Left ventricle myocardium inferior (tissue), 1 donor: ENCODE results near the gene WIZ. TPM values are rescaled to one million over a fixed set of nuclear protein-coding genes. Genes with fewer than 3 reads are reported as not detected.

Source experiments
- DNase-seq: peaks from one replicate; pipeline ENCODE4 v3.0.0-alpha.2; 2020
- H3K27ac ChIP-seq: fragments of 200-600 bp; replicated peaks from 2 replicates; pipeline ENCODE4 v1.8.0; 2021
- H3K27me3 ChIP-seq: fragments of 200-600 bp; 2 replicates; pipeline ENCODE4 v1.8.0; 2021; ENCODE audit warnings: low read depth
- H3K36me3 ChIP-seq: fragments of 200-600 bp; 2 replicates; pipeline ENCODE4 v1.8.0; 2021
- H3K4me1 ChIP-seq: fragments of 200-600 bp; 2 replicates; pipeline ENCODE4 v1.8.0; 2021
- H3K4me3 ChIP-seq: fragments of 200-600 bp; 2 replicates; pipeline ENCODE4 v1.8.0; 2021; ENCODE audit warnings: mild to moderate bottlenecking, moderate library complexity
- H3K9me3 ChIP-seq: fragments of 200-600 bp; replicated peaks from 2 replicates; pipeline ENCODE4 v1.8.0; 2021
- CTCF ChIP-seq: fragments of 200-600 bp; IDR thresholded peaks from 2 replicates; pipeline ENCODE4 v1.8.0; 2021; ENCODE audit warnings: antibody characterized with exemption, mild to moderate bottlenecking, borderline replicate concordance
- intact Hi-C: fragments of 100-400 bp; cut with micrococcal nuclease; formaldehyde crosslinking; loops from one replicate; pipeline ENCODE4 v1.11.0; 2022
- total RNA-seq: library from RNA; stranded (reverse); fragmentation: NEBNext Ultra II Directional; extraction: Animal tissue kit (Norgen Biotek cat#: 25700); gene quantifications from one replicate; pipeline ENCODE4 v1.2.1, GENCODE V29; 2021
- donor health status: DM: no; HTN: yes; CAD: no; lungs with severe emphysema.

WIZ gene
- total RNA-seq, 1 donor from 2014 or later = 25.3 TPM

- no peak for DNase-seq
- no peaks in the 10 kb centered on the region for H3K27me3 ChIP-seq
- intact Hi-C loops = no loop called here
- H3K4me3 ChIP-seq = no peak overlapping the region
- H3K36me3 ChIP-seq = peaks cover 77% of the 10 kb centered on the region
- no peak for TF ChIP-seq CTCF
- H3K9me3 ChIP-seq = no peaks in the 10 kb centered on the region
- no peak overlapping the region for H3K27ac ChIP-seq
- peaks cover 25% of the 10 kb centered on the region for H3K4me1 ChIP-seq
Observed at GRCh38 chr19:15393963-15394362, 55.8 kb downstream of the WIZ start.

GRCh38 chr19:15390814-15391213 is 58.9 kb downstream of the WIZ start:
- peaks cover 19% of the 10 kb centered on the region for H3K4me1 ChIP-seq
- TF ChIP-seq CTCF = no peak
- H3K27me3 ChIP-seq = no peaks in the 10 kb centered on the region
- intact Hi-C loops = no loop called here
- no peak overlapping the region for H3K4me3 ChIP-seq
- H3K36me3 ChIP-seq = peaks cover 46% of the 10 kb centered on the region
- DNase-seq = no peak
- H3K27ac ChIP-seq = no peak overlapping the region
- no peaks in the 10 kb centered on the region for H3K9me3 ChIP-seq

- Histone ChIP-seq H3K27ac (no peak overlapping the region), H3K4me3 (no peak overlapping the region), H3K4me1 (peaks cover 47% of the 10 kb centered on the region), H3K27me3 (no peaks in the 10 kb centered on the region), H3K9me3 (no peaks in the 10 kb centered on the region), H3K36me3 (peaks cover 2% of the 10 kb centered on the region)
- intact Hi-C loops = no loop called here
- no peak for TF ChIP-seq CTCF
- DNase-seq = no peak
Observed at GRCh38 chr19:15381864-15382263, 67.9 kb downstream of the WIZ start.

- Histone ChIP-seq H3K36me3 (peaks cover 2% of the 10 kb centered on the region), H3K4me1 (peaks cover 47% of the 10 kb centered on the region), H3K27ac (no peak overlapping the region), H3K9me3 (no peaks in the 10 kb centered on the region), H3K27me3 (no peaks in the 10 kb centered on the region), H3K4me3 (no peak overlapping the region)
- TF ChIP-seq CTCF = no peak
- DNase-seq = no peak
- intact Hi-C loops = no loop called here
Observed at GRCh38 chr19:15381429-15381828, 68.3 kb downstream of the WIZ start.

- peak overlapping the region; percentile 98 for H3K27ac ChIP-seq
- peak; percentile 50 for DNase-seq
- H3K4me1 ChIP-seq = peaks cover 58% of the 10 kb centered on the region
- intact Hi-C loops = loop anchor here (10.0 kb wide), 1 partner anchor 115 kb away; no protein-coding TSS in a partner anchor
- H3K4me3 ChIP-seq = peak overlapping the region; percentile 97
- no peak for TF ChIP-seq CTCF
- H3K9me3 ChIP-seq = no peaks in the 10 kb centered on the region
- H3K36me3 ChIP-seq = peaks cover 2% of the 10 kb centered on the region
- no peaks in the 10 kb centered on the region for H3K27me3 ChIP-seq
Observed at GRCh38 chr19:15379999-15380647, 69.6 kb downstream of the WIZ start.
